DMS53 treated with DMSO at 0.1 percent for 48 hours (cell line): Measurements from ENCODE around the gene TEX2.
"Not testable (repeated sequence)": the region's sequence is repeated elsewhere in the genome, so short reads cannot be mapped to it uniquely, and the experiment has no call there.

Experiments used
- DNase-seq: peaks from one replicate; lab custom pipeline; 2025; ENCODE audit not compliant: unreplicated experiment; lab: John Stamatoyannopoulos, UW

TEX2 gene

DNA sequence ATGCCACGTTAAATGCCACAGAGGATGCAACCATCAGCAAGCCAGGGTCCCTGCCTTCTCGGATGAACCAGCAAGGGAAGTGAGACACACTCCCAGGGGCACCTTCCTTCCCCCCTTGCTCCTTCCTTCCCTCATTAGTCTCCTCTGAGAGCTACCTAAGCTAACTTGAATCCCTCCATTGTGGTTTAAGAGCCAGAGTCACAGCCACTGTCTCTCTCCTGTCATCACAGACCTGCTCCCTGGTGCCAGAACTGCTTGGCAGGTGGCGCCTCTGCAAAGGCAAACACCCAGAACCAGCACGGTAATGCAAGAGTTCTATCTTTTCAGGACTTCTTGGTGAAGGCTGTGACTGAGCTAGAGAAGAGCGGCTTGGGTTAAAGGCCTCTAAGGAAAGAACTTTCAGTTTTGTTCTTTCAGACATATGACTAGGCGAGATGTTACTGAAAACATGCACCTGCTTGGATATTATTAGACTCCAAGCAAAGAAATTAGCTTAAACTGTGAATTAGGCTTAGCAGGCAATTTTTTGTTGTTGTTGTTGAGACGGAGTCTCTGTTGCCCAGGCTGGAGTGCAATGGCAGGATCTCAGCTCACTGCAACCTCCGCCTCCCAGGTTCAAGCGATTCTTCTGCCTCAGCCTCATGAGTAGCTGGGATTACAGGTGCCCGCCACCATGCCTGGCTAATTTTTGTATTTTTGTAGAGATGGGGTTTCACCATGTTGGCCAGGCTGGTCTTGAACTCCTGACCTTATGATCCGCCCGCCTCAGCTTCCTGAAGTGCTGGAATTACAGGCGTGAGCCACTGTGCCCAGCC, 141.9 kb downstream of the TEX2 start:
- DNase-seq, result not testable (repeated sequence)

DNA sequence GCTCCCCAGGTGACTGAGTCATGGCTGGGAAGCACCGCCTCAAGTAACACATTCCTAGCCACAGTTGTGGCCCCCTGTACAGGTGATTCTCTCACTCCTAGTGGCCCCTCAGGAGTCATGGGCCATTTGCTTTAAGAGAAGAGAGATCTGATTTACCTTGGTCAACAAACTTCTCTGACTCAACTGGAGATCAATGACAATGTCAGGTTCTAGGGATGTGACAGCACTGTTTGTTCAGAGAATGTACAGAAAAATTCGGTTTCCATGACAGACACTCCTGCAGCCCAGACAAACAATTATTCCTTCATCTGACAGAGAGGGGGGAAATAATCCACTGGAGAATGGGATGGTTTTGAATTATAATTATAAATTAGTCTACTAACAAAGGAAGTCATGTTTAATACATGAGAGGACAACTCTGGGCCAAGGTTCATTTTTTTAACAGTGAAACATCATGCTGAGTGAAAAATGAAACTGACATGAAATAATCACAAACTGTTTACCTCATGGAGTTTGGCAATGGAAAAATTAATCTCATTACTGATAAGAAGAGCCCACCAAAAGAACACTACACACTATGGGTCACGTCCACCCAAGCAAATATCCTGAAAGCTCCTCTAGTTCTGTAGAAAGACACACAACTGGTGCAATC, 142.8 kb downstream of the TEX2 start:
- DNase-seq, result peak; percentile 27

GRCh38 chr17:64117981-64118979, 144.8 kb downstream of the TEX2 start:
- no peak for DNase-seq

GRCh38 chr17:64115822-64116534, 147.1 kb downstream of the TEX2 start:
- DNase-seq, result no peak

GRCh38 chr17:64115043-64115698, 147.9 kb downstream of the TEX2 start:
- no peak for DNase-seq

- DNase-seq, result no peak
Measured at GRCh38 chr17:64113006-64113405, 150.1 kb downstream of the TEX2 start.

GRCh38 chr17:64111831-64112230, 151.2 kb downstream of the TEX2 start:
- no peak for DNase-seq

DNA sequence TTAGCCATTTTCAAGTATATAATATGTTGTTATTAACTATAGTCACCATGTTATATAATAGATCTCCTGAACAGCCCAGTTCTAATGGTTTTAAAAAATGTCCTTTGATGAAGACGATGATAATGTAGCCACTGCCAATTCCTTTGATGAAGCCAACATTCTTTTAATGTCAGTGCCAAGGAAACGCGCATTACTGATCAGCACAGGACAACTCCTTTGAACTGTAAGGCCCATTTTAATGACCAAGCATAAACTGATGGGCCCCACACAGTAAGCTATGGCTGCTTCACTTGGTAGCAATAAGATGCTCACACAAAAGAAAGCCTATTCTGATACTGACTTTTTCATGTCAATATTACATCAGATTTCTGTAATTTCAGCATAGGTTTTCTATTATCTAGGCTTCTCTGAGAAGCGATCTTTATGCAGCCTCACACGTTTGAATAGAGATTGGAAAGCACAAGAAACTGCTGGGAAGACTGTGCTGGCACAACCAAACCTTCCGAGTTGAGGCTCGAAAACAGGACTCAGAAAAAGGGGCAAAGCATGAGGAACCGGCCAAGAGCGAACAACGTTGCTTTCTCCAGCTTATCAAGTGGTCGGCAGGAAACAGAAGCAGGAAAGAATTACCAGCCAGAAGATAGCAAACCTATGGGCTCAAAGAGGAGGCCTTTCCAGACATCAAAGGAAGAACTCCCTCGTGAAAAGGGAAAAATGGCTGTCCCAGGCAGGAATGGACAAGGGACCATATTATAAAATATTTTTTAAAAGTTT, 152.5 kb downstream of the TEX2 start:
- no peak for DNase-seq

DNA sequence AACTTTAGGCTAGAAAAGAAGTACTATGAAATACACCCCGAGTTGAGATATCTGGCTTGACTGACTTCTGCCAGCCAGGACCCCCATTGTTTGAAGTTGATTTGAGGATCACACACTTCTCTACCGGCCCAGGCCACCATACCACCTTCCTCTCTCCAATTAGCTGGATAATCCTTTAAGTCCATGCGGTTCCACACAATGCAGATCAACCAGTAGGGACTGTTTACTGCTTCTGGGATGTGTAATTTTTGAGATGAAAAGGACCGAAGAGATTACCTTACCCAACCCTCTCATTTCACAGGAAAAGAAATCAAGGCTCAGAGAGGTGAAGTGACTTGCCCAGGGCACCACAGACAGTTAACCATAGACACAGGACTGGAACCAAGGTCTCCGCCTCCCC, 153.7 kb downstream of the TEX2 start:
- DNase-seq, result no peak

DNA sequence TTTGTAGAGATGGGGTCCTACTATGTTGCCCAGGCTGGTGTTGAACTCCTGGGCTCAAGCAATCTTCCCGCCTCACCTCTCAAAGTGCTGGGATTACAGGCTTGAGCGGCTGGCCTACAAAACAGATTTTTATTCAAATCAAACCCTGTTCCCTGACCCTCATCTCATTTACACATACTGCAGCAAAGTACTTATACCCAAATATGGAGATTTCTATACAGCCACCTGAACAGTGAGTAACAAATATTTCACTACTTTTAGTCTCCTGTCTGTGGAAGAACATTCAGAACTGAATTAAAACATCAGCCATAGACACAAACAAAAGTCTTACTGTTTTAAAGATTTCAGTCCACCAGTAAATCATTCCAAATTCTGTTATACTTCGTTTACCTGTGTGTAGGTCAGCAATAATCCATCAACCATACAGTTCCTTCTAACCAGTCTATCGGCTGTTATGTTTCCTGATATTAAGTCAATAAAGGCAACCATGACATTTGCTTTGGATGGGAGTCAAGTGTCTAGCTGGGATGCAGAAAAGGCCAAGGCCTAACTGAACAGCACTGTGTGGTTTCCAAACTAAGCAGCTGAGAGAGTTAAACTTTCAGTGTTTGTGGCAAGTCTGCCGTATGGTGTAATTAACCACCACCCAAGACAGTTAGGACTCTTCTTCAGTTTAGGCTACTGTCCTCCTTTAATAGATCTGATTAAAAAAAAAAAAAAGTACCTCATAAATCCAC, 155.4 kb downstream of the TEX2 start:
- DNase-seq, result peak; percentile 68

DNA sequence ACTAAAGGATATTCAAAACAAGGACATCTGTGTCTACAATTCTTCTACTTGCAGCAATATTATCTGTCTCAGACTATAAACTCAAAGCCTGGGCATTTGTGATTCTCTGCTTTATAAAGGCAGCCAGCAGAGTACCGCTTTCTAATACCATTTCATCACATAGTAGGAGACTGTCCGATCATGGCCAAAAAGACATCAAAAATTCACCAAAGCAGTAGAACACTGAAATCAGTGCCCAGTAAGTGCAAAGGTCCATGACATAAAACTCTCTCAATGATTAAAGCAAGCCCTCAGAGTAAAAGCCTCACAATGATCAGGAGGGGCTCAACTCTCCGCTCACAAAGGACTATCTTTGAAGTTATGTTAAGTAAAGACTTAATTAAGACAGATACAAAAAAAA, 156.1 kb downstream of the TEX2 start:
- no peak for DNase-seq

GRCh38 chr17:64103391-64104364, 159.4 kb downstream of the TEX2 start:
- no peak for DNase-seq

GRCh38 chr17:64102627-64103390, 160.3 kb downstream of the TEX2 start:
- DNase-seq, result no peak

DNA sequence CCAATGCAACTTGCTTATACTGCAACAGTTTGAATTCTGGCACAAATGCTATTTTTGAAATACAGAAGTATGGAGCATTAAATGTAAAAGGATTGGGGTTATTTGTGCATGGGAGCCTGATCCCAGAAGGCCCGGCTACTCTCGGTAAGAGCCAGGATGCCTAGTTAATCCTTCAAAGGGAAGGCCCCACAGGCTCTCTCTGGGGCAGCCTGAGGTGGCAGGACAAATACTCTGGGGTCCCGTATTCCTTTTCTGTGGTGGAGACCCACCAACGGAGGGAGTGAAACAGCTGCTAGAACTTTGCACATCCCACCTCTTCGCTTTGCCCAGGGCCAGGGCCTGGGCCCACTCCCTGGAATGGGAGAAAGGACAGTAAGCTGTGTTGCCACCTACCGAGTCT, 163.5 kb downstream of the TEX2 start:
- no peak for DNase-seq
